ENCODE data around the gene SETD2. TPM values are rescaled to one million over a fixed set of nuclear protein-coding genes. Genes with fewer than 3 reads are reported as not detected.

SETD2 gene
- total and polyA plus RNA-seq, 2 of the 8 experiments (the other 6 are each of a cell fraction or from before 2014, with no cell fraction given): 15.7 to 46.3 TPM

- H3K9ac ChIP-seq (replicated peaks in 1 of 4; ENCODE audit: extremely low read depth in 1 of 4, low read depth in 3 of 4, low read length in 3 of 4): no peak overlapping the region
- H3K79me2 ChIP-seq (ENCODE audit: control insufficient read depth in 1 of 2, insufficient read depth in 2 of 2, low read length in 2 of 2): no peaks in the 10 kb centered on the region
- no peak for FAIRE-seq
- no peak overlapping the region for H2BK5ac ChIP-seq (ENCODE audit: low read depth, low read length)
- H3K23me2 ChIP-seq (ENCODE audit: low read depth, low read length): no peaks in the 10 kb centered on the region; the same call in 1 of the 2 replicates
- no peak overlapping the region for H3K4me2 ChIP-seq (ENCODE audit: insufficient read depth in 1 of 2, low read depth in 2 of 2, low read length in 2 of 2)
- no peak overlapping the region for H3K56ac ChIP-seq (replicated peaks; ENCODE audit: insufficient read length, low read depth, low read length)
- no peak overlapping the region for H2BK20ac ChIP-seq (ENCODE audit: low read length)
- no peak overlapping the region for H3K4ac ChIP-seq (replicated peaks; ENCODE audit: insufficient read length, low read depth, low read length)
- no peaks in the 10 kb centered on the region for H4K20me1 ChIP-seq (replicated peaks in 1 of 2; ENCODE audit: control insufficient read depth in 1 of 2, insufficient read depth in 2 of 2, low read length in 2 of 2)
- H3K18ac ChIP-seq (ENCODE audit: extremely low read depth, low read length): no peak overlapping the region
- no peaks in the 10 kb centered on the region for H3K9me3 ChIP-seq (ENCODE audit: insufficient read depth in 2 of 2, low read depth in 1 of 2, low read length in 1 of 2)
- H2AFZ ChIP-seq (ENCODE audit: low read length): no peak overlapping the region
- no peaks in the 10 kb centered on the region for H3K27me3 ChIP-seq (replicated peaks in 1 of 4; ENCODE audit: control insufficient read depth in 3 of 4, extremely low read depth in 1 of 4, insufficient read depth in 3 of 4, low read length in 3 of 4)
- CTCF ChIA-PET (ENCODE audit: partially characterized antibody): interaction anchor here (1.0 kb wide), 1 partner anchor 326 kb away, joined by 3 read pairs; no protein-coding TSS in a partner anchor
- no peak overlapping the region for H3K14ac ChIP-seq (ENCODE audit: insufficient read length)
- 96% methylated on average over 3 of the region's 3 CpGs; no CpG with 5 or more reads in 1 of the 2 experiments for WGBS, 2 experiments (ENCODE audit: extremely low coverage in 1 of 2, insufficient coverage in 1 of 2, insufficient read length in 1 of 2, insufficient replicate concordance in 2 of 2, low coverage in 1 of 2, low lambda C conversion rate in 2 of 2, missing lambda C conversion rate in 1 of 2)
- DNase-seq (ENCODE audit: low read depth in 1 of 2, low spot score in 2 of 2): no peak
- H2BK120ac ChIP-seq (replicated peaks; ENCODE audit: low read depth, low read length): no peak overlapping the region
- no peak overlapping the region for H3K27ac ChIP-seq (ENCODE audit: low read depth, low read length)
- no peak overlapping the region for H4K8ac ChIP-seq (ENCODE audit: extremely low read depth, insufficient read depth, low read length)
- H2AK5ac ChIP-seq (ENCODE audit: low read depth, low read length): no peak overlapping the region
- H3K79me1 ChIP-seq (ENCODE audit: low read depth, low read length): no peaks in the 10 kb centered on the region
- H4K5ac ChIP-seq (ENCODE audit: insufficient read length, low read depth, low read length): no peak overlapping the region
- H3K4me1 ChIP-seq (replicated peaks in 1 of 4; ENCODE audit: control insufficient read depth in 3 of 4, insufficient read depth in 4 of 4, low read length in 3 of 4): no peaks in the 10 kb centered on the region
- peaks cover 3 to 50% (median 33%) of the 10 kb centered on the region in 4 experiments; a peak in 7 of 8 replicates for H3K36me3 ChIP-seq (ENCODE audit: control insufficient read depth in 2 of 4, insufficient read depth in 4 of 4, low read length in 3 of 4)
- no peak overlapping the region for H2BK12ac ChIP-seq (ENCODE audit: low read depth, low read length)
- no peak overlapping the region for H3K4me3 ChIP-seq (ENCODE audit: extremely low read depth in 1 of 4, insufficient read depth in 2 of 4, low read depth in 3 of 4, low read length in 4 of 4)
- no peak overlapping the region for H4K91ac ChIP-seq (replicated peaks; ENCODE audit: insufficient read length, low read length)
- H2BK15ac ChIP-seq (ENCODE audit: low read length): no peak overlapping the region
- POLR2A ChIA-PET (ENCODE audit: partially characterized antibody): no interaction called here
- H3K23ac ChIP-seq (ENCODE audit: insufficient read length): no peak overlapping the region
- no peak for TF ChIP-seq CBX5 (IDR thresholded peaks at IDR 0.05; ENCODE audit: low read depth, low read length)
- no peak for TF ChIP-seq KDM5A (IDR thresholded peaks at IDR 0.05; ENCODE audit: low read length)
Observed at GRCh38 chr3:47036145-47036544, 127.8 kb downstream of the SETD2 start.

Measured in H1 (cell line).